AG04450 (cell line): Measurements from ENCODE around the gene PRRX1. TPM values are rescaled to one million over a fixed set of nuclear protein-coding genes. Genes with fewer than 3 reads are reported as not detected.
A peak's percentile ranks its signal among the peaks of the same experiment; 100 is the strongest.

Source experiments
- CTCF ChIA-PET: fragments of 300-600, 350-600 bp; formaldehyde crosslinking; extraction: SDS; loops from one replicate; lab custom pipeline; 2022; ENCODE audit warnings: antibody characterized with exemption, inconsistent platforms; lab: Charles Lee
- POLR2A ChIA-PET: fragments of 350-600 bp; formaldehyde crosslinking; extraction: SDS; loops from one replicate; lab custom pipeline; 2021; ENCODE audit warnings: antibody characterized with exemption, inconsistent platforms; lab: Yijun Ruan, JAX
- DNase-seq: peaks from one replicate; pipeline ENCODE4 v3.0.0-alpha.2; 2011; ENCODE audit warnings: low read depth, low spot score
- H3K27ac ChIP-seq: one replicate; pipeline ENCODE4 v1.5.1; 2012; ENCODE audit warnings: low read depth, low read length, control low read depth
- H3K27me3 ChIP-seq: one replicate; pipeline ENCODE4 v1.6.0; 2012; ENCODE audit warnings: low read length; ENCODE audit not compliant: control insufficient read depth, insufficient read depth
- H3K4me3 ChIP-seq: 2 replicates; pipeline ENCODE4 v1.5.1; 2011; ENCODE audit warnings: mild to moderate bottlenecking, low read depth, low read length, control low read depth
- H3K9me3 ChIP-seq: 2 replicates; pipeline ENCODE4 v1.5.1; 2012; ENCODE audit warnings: low read length; ENCODE audit not compliant: control insufficient read depth, insufficient read depth
- CTCF ChIP-seq: IDR thresholded peaks from 2 replicates; pipeline ENCODE4 v1.5.1; 2011; ENCODE audit warnings: low read depth, low read length, control low read depth, inconsistent platforms
- polyA plus RNA-seq: library from polyadenylated mRNA; depleted of rRNA; stranded (reverse); fragments of >200 nt; gene quantifications from 2 replicates; pipeline ENCODE4 v1.2.3, GENCODE V29; 2011

PRRX1 gene
- polyA plus RNA-seq, 1 experiment = 107 TPM

GRCh38 chr1:170703591-170703990 lies 39.7 kb downstream of the PRRX1 start:
- H3K9me3 ChIP-seq = no peaks in the 10 kb centered on the region
- TF ChIP-seq CTCF = no peak
- no peak overlapping the region for H3K27ac ChIP-seq
- H3K27me3 ChIP-seq = no peaks in the 10 kb centered on the region
- CTCF ChIA-PET = no interaction called here
- DNase-seq = no peak
- H3K4me3 ChIP-seq = no peak overlapping the region
- POLR2A ChIA-PET = no interaction called here

- no peaks in the 10 kb centered on the region for H3K27me3 ChIP-seq
- H3K9me3 ChIP-seq = no peaks in the 10 kb centered on the region
- no peak for TF ChIP-seq CTCF
- ChIA-PET POLR2A (no interaction called here), CTCF (no interaction called here)
- no peak overlapping the region for H3K4me3 ChIP-seq
- no peak for DNase-seq
- H3K27ac ChIP-seq = no peak overlapping the region
Observed at GRCh38 chr1:170704256-170704655, 40.3 kb downstream of the PRRX1 start.

GRCh38 chr1:170705981-170706380 lies 42.0 kb downstream of the PRRX1 start:
- no peak overlapping the region for H3K27ac ChIP-seq
- CTCF ChIA-PET = no interaction called here

GRCh38 chr1:170707117-170707516 lies 43.2 kb downstream of the PRRX1 start:
- TF ChIP-seq CTCF = no peak
- no peak overlapping the region for H3K4me3 ChIP-seq
- H3K9me3 ChIP-seq = peaks cover 2% of the 10 kb centered on the region; the same call in 1 of the 2 replicates
- no peak for DNase-seq
- CTCF ChIA-PET = interaction anchor here (0.8 kb wide), 1 partner anchor 58 kb away, joined by 3 read pairs; no protein-coding TSS in a partner anchor
- no peak overlapping the region for H3K27ac ChIP-seq
- no peaks in the 10 kb centered on the region for H3K27me3 ChIP-seq
- POLR2A ChIA-PET = no interaction called here

More at GRCh38 chr1:170705981-170706380, 42.0 kb downstream of the PRRX1 start:
- Histone ChIP-seq H3K9me3 (peaks cover 2% of the 10 kb centered on the region; the same call in 1 of the 2 replicates), H3K4me3 (no peak overlapping the region), H3K27me3 (no peaks in the 10 kb centered on the region)
- DNase-seq = no peak
- TF ChIP-seq CTCF = no peak
- POLR2A ChIA-PET = no interaction called here

- ChIA-PET CTCF (no interaction called here), POLR2A (no interaction called here)
- peak; percentile 78 for DNase-seq
- no peaks in the 10 kb centered on the region for H3K27me3 ChIP-seq
- H3K4me3 ChIP-seq = no peak overlapping the region
- H3K27ac ChIP-seq = peak overlapping the region; percentile 62
- no peak for TF ChIP-seq CTCF
- peaks cover 2% of the 10 kb centered on the region; the same call in 1 of the 2 replicates for H3K9me3 ChIP-seq
Observed at GRCh38 chr1:170707959-170708655, 44.2 kb downstream of the PRRX1 start.
